Measurements from ENCODE around the gene RHOG.

DNA sequence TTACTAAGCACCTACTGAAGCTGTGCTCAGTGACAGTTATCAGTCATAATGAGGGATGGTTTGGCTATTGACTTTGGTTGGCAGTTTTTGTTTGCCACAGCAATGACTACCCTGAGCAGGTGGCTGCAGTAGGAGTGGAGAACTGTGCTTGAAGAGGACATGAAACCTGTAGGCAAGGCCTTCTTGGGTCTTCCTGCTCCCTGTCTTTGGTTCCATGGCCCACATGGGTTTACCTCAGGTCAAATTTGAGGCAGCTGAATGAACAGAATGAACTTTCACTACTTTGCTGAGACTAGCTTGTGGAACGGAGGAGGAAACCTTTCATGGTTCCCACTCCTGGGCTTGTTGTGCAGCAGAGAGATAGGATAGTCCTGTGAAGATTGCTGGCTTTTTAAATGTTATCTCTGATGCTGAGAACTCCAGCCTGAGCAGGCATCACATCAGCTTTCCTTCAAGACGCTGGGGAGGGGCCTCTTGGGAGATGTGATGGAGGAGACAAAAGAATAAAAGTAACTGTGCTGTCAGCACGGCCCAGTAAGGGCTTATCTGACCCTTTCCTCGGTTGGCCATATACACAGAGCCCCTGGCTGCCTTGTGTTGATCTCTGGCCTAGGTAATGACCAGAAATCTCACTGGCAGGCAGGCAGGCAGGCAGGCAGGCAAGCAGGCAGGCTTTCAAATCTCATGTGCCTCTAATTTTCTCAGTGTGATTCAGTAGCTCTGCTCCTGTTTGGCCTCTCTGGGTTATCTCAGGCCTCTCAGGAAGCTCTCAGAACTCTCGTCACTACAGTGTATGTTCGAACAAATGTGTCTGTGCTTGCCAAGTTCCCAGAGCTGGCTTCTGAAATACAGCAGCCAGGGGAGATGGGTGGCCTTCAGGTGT lies 26.7 kb upstream of the RHOG start:
- TF ChIP-seq, protein P1, sequence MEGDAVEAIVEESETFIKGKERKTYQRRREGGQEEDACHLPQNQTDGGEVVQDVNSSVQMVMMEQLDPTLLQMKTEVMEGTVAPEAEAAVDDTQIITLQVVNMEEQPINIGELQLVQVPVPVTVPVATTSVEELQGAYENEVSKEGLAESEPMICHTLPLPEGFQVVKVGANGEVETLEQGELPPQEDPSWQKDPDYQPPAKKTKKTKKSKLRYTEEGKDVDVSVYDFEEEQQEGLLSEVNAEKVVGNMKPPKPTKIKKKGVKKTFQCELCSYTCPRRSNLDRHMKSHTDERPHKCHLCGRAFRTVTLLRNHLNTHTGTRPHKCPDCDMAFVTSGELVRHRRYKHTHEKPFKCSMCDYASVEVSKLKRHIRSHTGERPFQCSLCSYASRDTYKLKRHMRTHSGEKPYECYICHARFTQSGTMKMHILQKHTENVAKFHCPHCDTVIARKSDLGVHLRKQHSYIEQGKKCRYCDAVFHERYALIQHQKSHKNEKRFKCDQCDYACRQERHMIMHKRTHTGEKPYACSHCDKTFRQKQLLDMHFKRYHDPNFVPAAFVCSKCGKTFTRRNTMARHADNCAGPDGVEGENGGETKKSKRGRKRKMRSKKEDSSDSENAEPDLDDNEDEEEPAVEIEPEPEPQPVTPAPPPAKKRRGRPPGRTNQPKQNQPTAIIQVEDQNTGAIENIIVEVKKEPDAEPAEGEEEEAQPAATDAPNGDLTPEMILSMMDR (IDR thresholded peaks at IDR 0.05 in 4 of 5, conservative IDR thresholded peaks at IDR 0.05 in 1 of 5) = no peak
- peak in 1 of 2 donors; percentile 21 for TF ChIP-seq POLR2A (IDR thresholded peaks at IDR 0.05)

Measured in gastrocnemius medialis (tissue), 4 donors.